HL-60/S4 treated with retinoic acid at 250 ng/mL for 4 days and 3 days (cell line): ENCODE results near the gene SKAP1.

ENCODE experiments used
- in situ Hi-C: fragments of 300-500 bp; cut with MboI; formaldehyde crosslinking; loops from 2 replicates; pipeline ENCODE4 v1.7.0; 2022; ENCODE audit warnings: low sequenced_read_pairs

Gene SKAP1

GRCh38 chr17:48330421-48330820, 99.6 kb downstream of the SKAP1 start:
- in situ Hi-C loops, result no loop called here

GRCh38 chr17:48328457-48328856, 101.6 kb downstream of the SKAP1 start:
- in situ Hi-C loops, result no loop called here

- in situ Hi-C loops, result no loop called here
These were observed 103.7 kb downstream of the SKAP1 start for GRCh38 chr17:48326310-48326709.

- in situ Hi-C loops, result no loop called here
These were observed 108.0 kb downstream of the SKAP1 start for GRCh38 chr17:48322060-48322459.

- in situ Hi-C loops, result no loop called here
These were observed 112.3 kb downstream of the SKAP1 start for GRCh38 chr17:48317732-48318131.

GRCh38 chr17:48314716-48315115, 115.3 kb downstream of the SKAP1 start:
- in situ Hi-C loops, result no loop called here

- in situ Hi-C loops, result no loop called here
These were observed 116.8 kb downstream of the SKAP1 start for GRCh38 chr17:48313096-48313755.

- in situ Hi-C loops, result no loop called here
These were observed 118.7 kb downstream of the SKAP1 start for GRCh38 chr17:48311324-48311723.

- in situ Hi-C loops, result no loop called here
These were observed 119.2 kb downstream of the SKAP1 start for GRCh38 chr17:48310748-48311213.

GRCh38 chr17:48308581-48308980, 121.4 kb downstream of the SKAP1 start:
- in situ Hi-C loops, result no loop called here

- in situ Hi-C loops, result no loop called here
These were observed 122.1 kb downstream of the SKAP1 start for GRCh38 chr17:48307814-48308411.

GRCh38 chr17:48307255-48307654, 122.8 kb downstream of the SKAP1 start:
- in situ Hi-C loops, result no loop called here

GRCh38 chr17:48301002-48301401, 129.0 kb downstream of the SKAP1 start:
- in situ Hi-C loops, result no loop called here

- in situ Hi-C loops, result no loop called here
These were observed 130.3 kb downstream of the SKAP1 start for GRCh38 chr17:48299760-48300159.

GRCh38 chr17:48297825-48298224, 132.2 kb downstream of the SKAP1 start:
- in situ Hi-C loops, result no loop called here

GRCh38 chr17:48296453-48296852, 133.6 kb downstream of the SKAP1 start:
- in situ Hi-C loops, result no loop called here

- in situ Hi-C loops, result no loop called here
These were observed 134.4 kb downstream of the SKAP1 start for GRCh38 chr17:48295362-48296288.

- in situ Hi-C loops, result no loop called here
These were observed 135.1 kb downstream of the SKAP1 start for GRCh38 chr17:48294806-48295361.

GRCh38 chr17:48294020-48294805, 135.8 kb downstream of the SKAP1 start:
- in situ Hi-C loops, result no loop called here

- in situ Hi-C loops, result no loop called here
These were observed 136.5 kb downstream of the SKAP1 start for GRCh38 chr17:48293319-48294019.
